Measurements from ENCODE around the gene LGSN.
"Not testable (repeated sequence)": the region's sequence is repeated elsewhere in the genome, so short reads cannot be mapped to it uniquely, and the experiment has no call there.

DNA sequence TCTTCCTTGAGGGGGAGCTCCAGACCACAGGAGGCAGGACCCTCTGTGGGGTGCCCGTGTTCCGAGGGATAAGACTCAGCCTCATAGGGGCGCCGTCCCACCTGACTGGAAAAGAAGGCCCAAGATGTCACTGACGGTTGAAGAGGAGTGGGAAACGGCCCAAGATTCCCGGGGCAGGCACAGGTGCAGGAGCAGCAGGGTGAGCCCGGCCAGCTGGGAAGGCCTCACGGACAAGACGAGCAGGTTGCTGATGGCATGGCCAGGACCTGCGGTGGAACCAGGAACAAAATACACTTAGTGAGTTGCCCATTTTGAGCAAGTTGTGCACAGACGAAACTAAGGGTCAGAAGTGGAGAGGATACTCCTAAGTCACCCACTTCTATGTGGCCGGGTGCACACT, 89.8 kb downstream of the LGSN start:
- TF ChIP-seq, protein P1, sequence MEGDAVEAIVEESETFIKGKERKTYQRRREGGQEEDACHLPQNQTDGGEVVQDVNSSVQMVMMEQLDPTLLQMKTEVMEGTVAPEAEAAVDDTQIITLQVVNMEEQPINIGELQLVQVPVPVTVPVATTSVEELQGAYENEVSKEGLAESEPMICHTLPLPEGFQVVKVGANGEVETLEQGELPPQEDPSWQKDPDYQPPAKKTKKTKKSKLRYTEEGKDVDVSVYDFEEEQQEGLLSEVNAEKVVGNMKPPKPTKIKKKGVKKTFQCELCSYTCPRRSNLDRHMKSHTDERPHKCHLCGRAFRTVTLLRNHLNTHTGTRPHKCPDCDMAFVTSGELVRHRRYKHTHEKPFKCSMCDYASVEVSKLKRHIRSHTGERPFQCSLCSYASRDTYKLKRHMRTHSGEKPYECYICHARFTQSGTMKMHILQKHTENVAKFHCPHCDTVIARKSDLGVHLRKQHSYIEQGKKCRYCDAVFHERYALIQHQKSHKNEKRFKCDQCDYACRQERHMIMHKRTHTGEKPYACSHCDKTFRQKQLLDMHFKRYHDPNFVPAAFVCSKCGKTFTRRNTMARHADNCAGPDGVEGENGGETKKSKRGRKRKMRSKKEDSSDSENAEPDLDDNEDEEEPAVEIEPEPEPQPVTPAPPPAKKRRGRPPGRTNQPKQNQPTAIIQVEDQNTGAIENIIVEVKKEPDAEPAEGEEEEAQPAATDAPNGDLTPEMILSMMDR (IDR thresholded peaks at IDR 0.05; ENCODE audit: insufficient read depth, low read length) = not testable (repeated sequence)
- not testable (repeated sequence) for TF ChIP-seq GABPA (IDR thresholded peaks at IDR 0.05; ENCODE audit: low read depth)
- TF ChIP-seq, protein P2, sequence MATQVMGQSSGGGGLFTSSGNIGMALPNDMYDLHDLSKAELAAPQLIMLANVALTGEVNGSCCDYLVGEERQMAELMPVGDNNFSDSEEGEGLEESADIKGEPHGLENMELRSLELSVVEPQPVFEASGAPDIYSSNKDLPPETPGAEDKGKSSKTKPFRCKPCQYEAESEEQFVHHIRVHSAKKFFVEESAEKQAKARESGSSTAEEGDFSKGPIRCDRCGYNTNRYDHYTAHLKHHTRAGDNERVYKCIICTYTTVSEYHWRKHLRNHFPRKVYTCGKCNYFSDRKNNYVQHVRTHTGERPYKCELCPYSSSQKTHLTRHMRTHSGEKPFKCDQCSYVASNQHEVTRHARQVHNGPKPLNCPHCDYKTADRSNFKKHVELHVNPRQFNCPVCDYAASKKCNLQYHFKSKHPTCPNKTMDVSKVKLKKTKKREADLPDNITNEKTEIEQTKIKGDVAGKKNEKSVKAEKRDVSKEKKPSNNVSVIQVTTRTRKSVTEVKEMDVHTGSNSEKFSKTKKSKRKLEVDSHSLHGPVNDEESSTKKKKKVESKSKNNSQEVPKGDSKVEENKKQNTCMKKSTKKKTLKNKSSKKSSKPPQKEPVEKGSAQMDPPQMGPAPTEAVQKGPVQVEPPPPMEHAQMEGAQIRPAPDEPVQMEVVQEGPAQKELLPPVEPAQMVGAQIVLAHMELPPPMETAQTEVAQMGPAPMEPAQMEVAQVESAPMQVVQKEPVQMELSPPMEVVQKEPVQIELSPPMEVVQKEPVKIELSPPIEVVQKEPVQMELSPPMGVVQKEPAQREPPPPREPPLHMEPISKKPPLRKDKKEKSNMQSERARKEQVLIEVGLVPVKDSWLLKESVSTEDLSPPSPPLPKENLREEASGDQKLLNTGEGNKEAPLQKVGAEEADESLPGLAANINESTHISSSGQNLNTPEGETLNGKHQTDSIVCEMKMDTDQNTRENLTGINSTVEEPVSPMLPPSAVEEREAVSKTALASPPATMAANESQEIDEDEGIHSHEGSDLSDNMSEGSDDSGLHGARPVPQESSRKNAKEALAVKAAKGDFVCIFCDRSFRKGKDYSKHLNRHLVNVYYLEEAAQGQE (IDR thresholded peaks at IDR 0.05; ENCODE audit: insufficient replicate concordance, low read depth) = not testable (repeated sequence)
